Measurements from ENCODE around the gene E4F1.
A peak's percentile ranks its signal among the peaks of the same experiment; 100 is the strongest.

The E4F1 gene

GRCh38 chr16:2208772-2209171, 14.6 kb upstream of the E4F1 start:
- peaks cover 9% of the 10 kb centered on the region for H3K36me3 Mint-ChIP-seq
- no peaks in the 10 kb centered on the region for H3K9me3 Mint-ChIP-seq (ENCODE audit: low read depth)
- no peak overlapping the region for H3K4me3 Mint-ChIP-seq
- no peaks in the 10 kb centered on the region for H3K27me3 Mint-ChIP-seq
- H3K4me1 Mint-ChIP-seq (ENCODE audit: low read depth), result peaks cover 29% of the 10 kb centered on the region
- H3K27ac Mint-ChIP-seq, result no peak overlapping the region

- no peak overlapping the region for H3K27ac Mint-ChIP-seq
- peaks cover 9% of the 10 kb centered on the region for H3K36me3 Mint-ChIP-seq
- no peaks in the 10 kb centered on the region for H3K9me3 Mint-ChIP-seq (ENCODE audit: low read depth)
- H3K4me3 Mint-ChIP-seq, result no peak overlapping the region
- peaks cover 26% of the 10 kb centered on the region for H3K4me1 Mint-ChIP-seq (ENCODE audit: low read depth)
- H3K27me3 Mint-ChIP-seq, result no peaks in the 10 kb centered on the region
Observed at GRCh38 chr16:2209258-2210008, 14.0 kb upstream of the E4F1 start.

GRCh38 chr16:2210009-2210332, 13.4 kb upstream of the E4F1 start:
- Mint-ChIP-seq H3K27ac (no peak overlapping the region), H3K36me3 (peaks cover 9% of the 10 kb centered on the region), H3K4me1 (ENCODE audit: low read depth) (peaks cover 22% of the 10 kb centered on the region), H3K27me3 (no peaks in the 10 kb centered on the region), H3K4me3 (no peak overlapping the region), H3K9me3 (ENCODE audit: low read depth) (no peaks in the 10 kb centered on the region)

- Mint-ChIP-seq H3K27ac (no peak within 1 kb of the TSS), H3K4me3 (no peak within 1 kb of the TSS), H3K27me3 (no peaks in the 10 kb centered on the region), H3K36me3 (peaks cover 9% of the 10 kb centered on the region), H3K9me3 (ENCODE audit: low read depth) (no peaks in the 10 kb centered on the region), H3K4me1 (ENCODE audit: low read depth) (peaks cover 22% of the 10 kb centered on the region)
Observed at GRCh38 chr16:2210386-2211365, 12.7 kb upstream of the E4F1 start, which contains the start of gene BRICD5. BRICD5 (minus strand) TSS chr16:2210863; CDS start chr16:2210833, 30 bp downstream.

GRCh38 chr16:2211923-2212347, 11.5 kb upstream of the E4F1 start:
- Mint-ChIP-seq H3K27me3 (no peaks in the 10 kb centered on the region), H3K27ac (no peak overlapping the region), H3K36me3 (peaks cover 7% of the 10 kb centered on the region), H3K4me1 (ENCODE audit: low read depth) (peaks cover 20% of the 10 kb centered on the region), H3K4me3 (peak overlapping the region; percentile 58), H3K9me3 (ENCODE audit: low read depth) (no peaks in the 10 kb centered on the region)

GRCh38 chr16:2212362-2213324, 10.7 kb upstream of the E4F1 start:
- no peaks in the 10 kb centered on the region for H3K27me3 Mint-ChIP-seq
- peaks cover 5% of the 10 kb centered on the region for H3K36me3 Mint-ChIP-seq
- H3K27ac Mint-ChIP-seq, result peak overlapping the region; percentile 41
- H3K9me3 Mint-ChIP-seq (ENCODE audit: low read depth), result no peaks in the 10 kb centered on the region
- H3K4me1 Mint-ChIP-seq (ENCODE audit: low read depth), result peaks cover 16% of the 10 kb centered on the region
- peak overlapping the region; percentile 91 for H3K4me3 Mint-ChIP-seq

- H3K9me3 Mint-ChIP-seq (ENCODE audit: low read depth), result no peaks in the 10 kb centered on the region
- peaks cover 15% of the 10 kb centered on the region for H3K4me1 Mint-ChIP-seq (ENCODE audit: low read depth)
- peak overlapping the region; percentile 46 for H3K27ac Mint-ChIP-seq
- H3K27me3 Mint-ChIP-seq, result no peaks in the 10 kb centered on the region
- H3K4me3 Mint-ChIP-seq, result peak overlapping the region; percentile 91
- peaks cover 5% of the 10 kb centered on the region for H3K36me3 Mint-ChIP-seq
Observed at GRCh38 chr16:2213817-2214718, 9.3 kb upstream of the E4F1 start.

GRCh38 chr16:2214719-2214968, 8.7 kb upstream of the E4F1 start, which contains the start of gene PGP:
PGP (minus strand) TSS chr16:2214840; CDS start chr16:2214777, 63 bp downstream.
- Mint-ChIP-seq H3K4me3 (peak within 1 kb of the TSS; percentile 91), H3K27me3 (no peaks in the 10 kb centered on the region), H3K27ac (peak within 1 kb of the TSS; percentile 91), H3K9me3 (ENCODE audit: low read depth) (no peaks in the 10 kb centered on the region), H3K36me3 (peaks cover 5% of the 10 kb centered on the region), H3K4me1 (ENCODE audit: low read depth) (peaks cover 15% of the 10 kb centered on the region)

GRCh38 chr16:2216330-2216729, 7.1 kb upstream of the E4F1 start:
- peaks cover 15% of the 10 kb centered on the region for H3K4me1 Mint-ChIP-seq (ENCODE audit: low read depth)
- H3K9me3 Mint-ChIP-seq (ENCODE audit: low read depth), result no peaks in the 10 kb centered on the region
- peak overlapping the region; percentile 90 for H3K4me3 Mint-ChIP-seq
- peaks cover 5% of the 10 kb centered on the region for H3K36me3 Mint-ChIP-seq
- H3K27ac Mint-ChIP-seq, result no peak overlapping the region
- no peaks in the 10 kb centered on the region for H3K27me3 Mint-ChIP-seq

GRCh38 chr16:2223942-2224486, 623 bp downstream of the E4F1 start:
- Mint-ChIP-seq H3K9me3 (ENCODE audit: low read depth) (no peaks in the 10 kb centered on the region), H3K4me3 (peak overlapping the region; percentile 87), H3K4me1 (ENCODE audit: low read depth) (peaks cover 12% of the 10 kb centered on the region), H3K27ac (peak overlapping the region; percentile 10), H3K27me3 (no peaks in the 10 kb centered on the region), H3K36me3 (no peaks in the 10 kb centered on the region)

GRCh38 chr16:2226245-2226793, 2.9 kb downstream of the E4F1 start:
- H3K4me3 Mint-ChIP-seq, result peak overlapping the region; percentile 40
- no peaks in the 10 kb centered on the region for H3K9me3 Mint-ChIP-seq (ENCODE audit: low read depth)
- H3K4me1 Mint-ChIP-seq (ENCODE audit: low read depth), result peaks cover 12% of the 10 kb centered on the region
- H3K27ac Mint-ChIP-seq, result no peak overlapping the region
- H3K27me3 Mint-ChIP-seq, result no peaks in the 10 kb centered on the region
- no peaks in the 10 kb centered on the region for H3K36me3 Mint-ChIP-seq

- Mint-ChIP-seq H3K9me3 (ENCODE audit: low read depth) (no peaks in the 10 kb centered on the region), H3K36me3 (no peaks in the 10 kb centered on the region), H3K4me1 (ENCODE audit: low read depth) (peaks cover 12% of the 10 kb centered on the region), H3K4me3 (no peak overlapping the region), H3K27ac (no peak overlapping the region), H3K27me3 (no peaks in the 10 kb centered on the region)
Observed at GRCh38 chr16:2226918-2227317, 3.5 kb downstream of the E4F1 start.

GRCh38 chr16:2228161-2228824, 4.9 kb downstream of the E4F1 start:
- no peak overlapping the region for H3K27ac Mint-ChIP-seq
- no peaks in the 10 kb centered on the region for H3K36me3 Mint-ChIP-seq
- H3K4me3 Mint-ChIP-seq, result no peak overlapping the region
- H3K9me3 Mint-ChIP-seq (ENCODE audit: low read depth), result no peaks in the 10 kb centered on the region
- H3K4me1 Mint-ChIP-seq (ENCODE audit: low read depth), result peaks cover 12% of the 10 kb centered on the region
- no peaks in the 10 kb centered on the region for H3K27me3 Mint-ChIP-seq
